Measurements from ENCODE around the gene CD9.

GRCh38 chr12:6274231-6275221, 74.3 kb downstream of the CD9 start:
- TF ChIP-seq CTCF (IDR thresholded peaks at IDR 0.05; ENCODE audit: insufficient read depth, low read length) = no peak
- no peak for TF ChIP-seq GABPA (IDR thresholded peaks at IDR 0.05; ENCODE audit: low read depth)
- no peak for TF ChIP-seq SPI1 (IDR thresholded peaks at IDR 0.05; ENCODE audit: borderline replicate concordance, low read depth)
- no peak for TF ChIP-seq POLR2AphosphoS5 (IDR thresholded peaks at IDR 0.05; ENCODE audit: low read depth)

All from HL-60 (cell line).